ENCODE data around the gene TTC39B. TPM values are rescaled to one million over a fixed set of nuclear protein-coding genes. Genes with fewer than 3 reads are reported as not detected.
A peak's percentile ranks its signal among the peaks of the same experiment; 100 is the strongest.

The TTC39B gene
- total RNA-seq, 6 experiments from 2014 or later: 4.5 to 9.9 (median 7.6) TPM

DNA sequence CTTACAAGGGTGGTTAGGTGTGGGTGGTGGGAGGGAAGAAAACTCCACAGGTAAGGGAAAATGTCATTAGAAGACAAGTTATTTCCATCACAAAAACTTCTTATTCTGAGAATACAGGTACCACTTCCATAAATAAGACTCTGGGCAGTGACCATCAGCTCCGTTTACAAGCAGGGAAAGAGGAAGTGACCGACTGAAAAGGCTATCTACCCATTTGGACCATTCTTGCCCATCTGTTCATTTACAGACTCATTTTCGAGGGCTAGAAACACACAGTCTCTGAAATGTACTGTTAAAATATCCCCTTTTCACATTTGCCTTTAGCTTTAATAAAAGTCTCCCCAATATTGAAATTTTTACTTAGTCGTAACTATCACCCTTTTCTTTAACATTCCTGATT lies 79.5 kb downstream of the TTC39B start:
- no peaks in the 10 kb centered on the region for H3K27me3 ChIP-seq
- no peak for DNase-seq
- no peak for TF ChIP-seq POLR2A (IDR thresholded peaks at IDR 0.05)
- TF ChIP-seq, protein P1, sequence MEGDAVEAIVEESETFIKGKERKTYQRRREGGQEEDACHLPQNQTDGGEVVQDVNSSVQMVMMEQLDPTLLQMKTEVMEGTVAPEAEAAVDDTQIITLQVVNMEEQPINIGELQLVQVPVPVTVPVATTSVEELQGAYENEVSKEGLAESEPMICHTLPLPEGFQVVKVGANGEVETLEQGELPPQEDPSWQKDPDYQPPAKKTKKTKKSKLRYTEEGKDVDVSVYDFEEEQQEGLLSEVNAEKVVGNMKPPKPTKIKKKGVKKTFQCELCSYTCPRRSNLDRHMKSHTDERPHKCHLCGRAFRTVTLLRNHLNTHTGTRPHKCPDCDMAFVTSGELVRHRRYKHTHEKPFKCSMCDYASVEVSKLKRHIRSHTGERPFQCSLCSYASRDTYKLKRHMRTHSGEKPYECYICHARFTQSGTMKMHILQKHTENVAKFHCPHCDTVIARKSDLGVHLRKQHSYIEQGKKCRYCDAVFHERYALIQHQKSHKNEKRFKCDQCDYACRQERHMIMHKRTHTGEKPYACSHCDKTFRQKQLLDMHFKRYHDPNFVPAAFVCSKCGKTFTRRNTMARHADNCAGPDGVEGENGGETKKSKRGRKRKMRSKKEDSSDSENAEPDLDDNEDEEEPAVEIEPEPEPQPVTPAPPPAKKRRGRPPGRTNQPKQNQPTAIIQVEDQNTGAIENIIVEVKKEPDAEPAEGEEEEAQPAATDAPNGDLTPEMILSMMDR (IDR thresholded peaks at IDR 0.05): no peak
- 88% methylated on average over 4 of the region's 4 CpGs for WGBS (ENCODE audit: insufficient coverage, low coverage, low lambda C conversion rate, missing lambda C conversion rate)
- H3K4me3 ChIP-seq: no peak overlapping the region
- intact Hi-C loops (cut with DNase I): no loop called here
- H3K9me3 ChIP-seq: no peaks in the 10 kb centered on the region
- H3K4me1 ChIP-seq: peaks cover 0 to 8% (median 0%) of the 10 kb centered on the region in 4 donors
- no peaks in the 10 kb centered on the region for H3K36me3 ChIP-seq
- no peak for ATAC-seq
- no peak overlapping the region for H3K27ac ChIP-seq

DNA sequence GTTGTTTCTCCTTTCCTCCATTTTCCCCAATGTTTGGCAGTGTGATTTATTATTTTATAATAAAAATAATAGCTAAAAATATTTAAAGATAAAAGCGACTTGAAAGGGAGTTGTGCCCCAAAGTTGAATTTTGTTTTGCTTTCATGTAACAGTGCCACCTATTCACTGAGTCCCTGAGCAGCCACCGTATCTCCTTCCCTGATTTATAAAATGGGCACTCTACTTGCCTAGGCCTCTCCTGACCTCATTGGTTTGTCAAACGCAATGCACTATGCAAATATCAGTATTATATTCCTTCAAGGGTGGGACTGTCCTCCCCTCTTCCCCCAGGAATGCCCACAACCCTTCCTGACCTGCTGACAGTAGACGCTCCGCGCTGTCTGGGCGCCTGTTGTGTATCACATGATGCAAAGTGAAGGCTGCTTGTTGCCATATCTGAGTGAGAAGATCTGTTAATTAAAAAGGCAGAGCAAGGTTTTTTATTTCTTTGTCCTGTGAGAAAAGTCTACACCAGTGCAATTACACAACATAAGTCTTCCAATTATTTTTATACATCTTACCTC lies 81.4 kb downstream of the TTC39B start:
- Histone ChIP-seq H3K27me3 (no peaks in the 10 kb centered on the region), H3K4me1 (peaks cover 0 to 8% (median 0%) of the 10 kb centered on the region in 4 donors), H3K36me3 (no peaks in the 10 kb centered on the region), H3K4me3 (no peak overlapping the region), H3K9me3 (no peaks in the 10 kb centered on the region), H3K27ac (no peak overlapping the region)
- intact Hi-C loops (cut with DNase I): no loop called here
- 91% methylated on average over 7 of the region's 7 CpGs for WGBS (ENCODE audit: insufficient coverage, low coverage, low lambda C conversion rate, missing lambda C conversion rate)
- ATAC-seq (no peak), DNase-seq (no peak)
- TF ChIP-seq, protein P1 (IDR thresholded peaks at IDR 0.05): no peak

DNA sequence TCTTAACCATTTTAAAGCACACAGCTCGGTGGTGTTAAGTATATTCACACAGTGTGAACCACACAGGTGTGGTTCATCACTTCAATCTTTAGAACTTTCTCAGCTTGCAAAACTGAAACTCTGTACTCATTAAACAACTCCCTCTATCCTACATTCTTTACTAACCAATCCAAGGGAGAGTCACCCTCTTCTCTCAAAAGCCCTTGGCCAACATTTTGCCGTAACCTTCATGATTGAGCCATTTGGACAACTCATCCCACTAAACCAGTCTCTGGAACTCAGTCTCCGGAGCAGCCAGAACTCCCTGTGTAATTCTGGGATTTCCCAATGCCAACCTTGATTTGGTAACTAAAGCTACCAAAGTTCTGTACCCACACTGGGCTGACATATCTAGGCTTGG lies 84.7 kb downstream of the TTC39B start:
- Histone ChIP-seq H3K4me3 (no peak overlapping the region), H3K36me3 (no peaks in the 10 kb centered on the region), H3K27ac (no peak overlapping the region), H3K9me3 (no peaks in the 10 kb centered on the region), H3K27me3 (no peaks in the 10 kb centered on the region), H3K4me1 (peaks cover 0 to 8% (median 0%) of the 10 kb centered on the region in 4 donors)
- 68% methylated on average over 3 of the region's 3 CpGs for WGBS (ENCODE audit: insufficient coverage, low coverage, low lambda C conversion rate, missing lambda C conversion rate)
- intact Hi-C loops (cut with DNase I): no loop called here
- peak in 2 of 4 donors; percentile 69 to 89 for ATAC-seq
- no peak for DNase-seq
- no peak for TF ChIP-seq POLR2A (IDR thresholded peaks at IDR 0.05)
- TF ChIP-seq, protein P1 (IDR thresholded peaks at IDR 0.05): no peak

DNA sequence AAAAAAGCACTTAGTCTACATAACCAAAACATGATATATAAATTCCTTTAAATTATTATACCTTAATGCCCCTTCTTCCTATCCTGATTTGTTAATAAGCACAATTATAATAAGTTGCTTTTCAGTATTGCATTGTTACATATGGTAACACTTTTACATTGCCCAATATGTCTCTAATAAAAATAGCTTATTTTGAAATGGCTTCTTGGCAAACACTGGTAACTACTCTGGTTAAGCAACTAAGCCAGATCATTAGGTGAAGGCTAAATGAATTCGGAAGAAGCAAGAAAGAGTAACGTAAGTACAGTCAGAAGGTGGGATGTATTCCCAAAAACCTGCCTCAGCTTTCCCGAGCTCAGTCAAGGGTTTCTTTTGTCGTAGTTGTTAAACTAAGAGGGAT lies 85.3 kb downstream of the TTC39B start:
- peaks cover 0 to 8% (median 0%) of the 10 kb centered on the region in 4 donors for H3K4me1 ChIP-seq
- DNase-seq (no peak), ATAC-seq (no peak)
- no peak overlapping the region for H3K27ac ChIP-seq
- H3K9me3 ChIP-seq: no peaks in the 10 kb centered on the region
- H3K36me3 ChIP-seq: no peaks in the 10 kb centered on the region
- H3K4me3 ChIP-seq: no peak overlapping the region
- intact Hi-C loops (cut with DNase I): no loop called here
- no peak for TF ChIP-seq POLR2A (IDR thresholded peaks at IDR 0.05)
- TF ChIP-seq, protein P1 (IDR thresholded peaks at IDR 0.05): no peak
- no peaks in the 10 kb centered on the region for H3K27me3 ChIP-seq
- WGBS (ENCODE audit: insufficient coverage, low coverage, low lambda C conversion rate, missing lambda C conversion rate): 98% methylated on average over 4 of the region's 4 CpGs
